Osteocyte (in vitro differentiated cells): Measurements from ENCODE around the gene GJC3. TPM values are rescaled to one million over a fixed set of nuclear protein-coding genes. Genes with fewer than 3 reads are reported as not detected.
A peak's percentile ranks its signal among the peaks of the same experiment; 100 is the strongest.
"Not testable (repeated sequence)": the region's sequence is repeated elsewhere in the genome, so short reads cannot be mapped to it uniquely, and the experiment has no call there.

Experiments
- DNase-seq: peaks from one replicate; pipeline ENCODE4 v3.0.0; 2021; ENCODE audit warnings: mixed read lengths; ENCODE audit not compliant: unreplicated experiment; ENCODE audit errors: extremely low spot score
- H3K27ac Mint-ChIP-seq: one replicate; pipeline ENCODE4 v1.8.0; 2021; ENCODE audit warnings: mild to moderate bottlenecking, mixed read lengths; ENCODE audit not compliant: unreplicated experiment
- H3K27me3 Mint-ChIP-seq: one replicate; pipeline ENCODE4 v1.8.0; 2021; ENCODE audit warnings: mixed read lengths; ENCODE audit not compliant: unreplicated experiment
- H3K36me3 Mint-ChIP-seq: one replicate; pipeline ENCODE4 v1.8.0; 2021; ENCODE audit warnings: mixed read lengths; ENCODE audit not compliant: unreplicated experiment
- H3K4me1 Mint-ChIP-seq: one replicate; pipeline ENCODE4 v1.8.0; 2021; ENCODE audit warnings: mixed read lengths; ENCODE audit not compliant: unreplicated experiment
- H3K4me3 Mint-ChIP-seq: one replicate; pipeline ENCODE4 v1.8.0; 2021; ENCODE audit warnings: mild to moderate bottlenecking, moderate library complexity, mixed read lengths; ENCODE audit not compliant: unreplicated experiment
- H3K9me3 Mint-ChIP-seq: one replicate; pipeline ENCODE4 v1.8.0; 2021; ENCODE audit warnings: mixed read lengths; ENCODE audit not compliant: unreplicated experiment
- CTCF ChIP-seq: fragments of 200-600 bp; sonication (generic); IDR thresholded peaks from 2 replicates; pipeline ENCODE4 v1.5.0; 2021; ENCODE audit warnings: antibody characterized with exemption, mild to moderate bottlenecking, moderate library complexity
- long read RNA-seq: library from polyadenylated mRNA; unstranded; transcript quantifications from one replicate; pipeline ENCODE4 v2.0.0, GENCODE V29; 2021
- total RNA-seq: library from RNA; stranded (reverse); gene quantifications from 2 replicates; pipeline ENCODE4 v1.2.1, GENCODE V29; 2021

Gene GJC3, protein sequence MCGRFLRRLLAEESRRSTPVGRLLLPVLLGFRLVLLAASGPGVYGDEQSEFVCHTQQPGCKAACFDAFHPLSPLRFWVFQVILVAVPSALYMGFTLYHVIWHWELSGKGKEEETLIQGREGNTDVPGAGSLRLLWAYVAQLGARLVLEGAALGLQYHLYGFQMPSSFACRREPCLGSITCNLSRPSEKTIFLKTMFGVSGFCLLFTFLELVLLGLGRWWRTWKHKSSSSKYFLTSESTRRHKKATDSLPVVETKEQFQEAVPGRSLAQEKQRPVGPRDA
- total RNA-seq = not detected in 2 replicates
- long read RNA-seq = 0 reads

DNA sequence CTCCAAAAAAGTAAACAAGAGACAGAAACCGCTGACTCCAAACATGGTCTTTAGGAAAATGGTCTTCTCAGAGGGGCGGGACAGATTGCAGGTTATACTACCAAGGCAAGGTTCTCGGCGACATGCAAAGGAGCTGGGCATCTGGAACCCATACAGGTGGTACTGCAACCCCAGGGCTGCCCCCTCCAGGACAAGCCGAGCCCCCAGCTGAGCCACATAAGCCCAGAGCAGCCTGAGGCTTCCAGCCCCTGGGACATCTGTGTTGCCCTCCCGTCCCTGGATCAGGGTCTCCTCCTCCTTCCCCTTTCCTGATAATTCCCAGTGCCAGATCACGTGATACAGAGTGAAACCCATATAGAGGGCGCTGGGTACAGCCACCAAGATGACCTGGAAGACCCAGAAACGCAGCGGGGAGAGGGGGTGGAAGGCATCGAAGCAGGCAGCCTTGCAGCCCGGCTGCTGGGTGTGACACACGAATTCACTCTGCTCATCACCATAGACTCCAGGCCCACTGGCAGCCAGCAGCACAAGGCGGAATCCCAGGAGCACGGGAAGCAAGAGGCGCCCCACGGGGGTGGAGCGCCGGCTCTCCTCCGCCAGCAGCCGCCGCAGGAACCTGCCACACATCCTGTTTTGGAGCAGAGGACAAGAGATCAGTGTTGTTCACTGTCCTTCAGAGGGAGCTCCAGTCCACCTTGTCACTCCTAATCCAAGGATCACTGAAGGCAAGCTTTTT is at the start of gene GJC3:
GJC3 (minus strand) TSS at position 627 of the 736 bp plus-strand sequence; CDS start at position 627, 0 bp downstream.
- TF ChIP-seq CTCF = peak; percentile 36
- no peak within 1 kb of the TSS for H3K27ac Mint-ChIP-seq
- DNase-seq = peak; percentile 74
- H3K36me3 Mint-ChIP-seq = no peaks in the 10 kb centered on the region
- H3K4me3 Mint-ChIP-seq = peak within 1 kb of the TSS; percentile 14
- H3K9me3 Mint-ChIP-seq = no peaks in the 10 kb centered on the region
- H3K4me1 Mint-ChIP-seq = peaks cover 8% of the 10 kb centered on the region
- peaks cover 53% of the 10 kb centered on the region for H3K27me3 Mint-ChIP-seq

- H3K36me3 Mint-ChIP-seq = no peaks in the 10 kb centered on the region
- H3K4me1 Mint-ChIP-seq = no peaks in the 10 kb centered on the region
- peaks cover 26% of the 10 kb centered on the region for H3K27me3 Mint-ChIP-seq
- H3K9me3 Mint-ChIP-seq = no peaks in the 10 kb centered on the region
- H3K4me3 Mint-ChIP-seq = no peak overlapping the region
- no peak for TF ChIP-seq CTCF
- no peak for DNase-seq
- H3K27ac Mint-ChIP-seq = no peak overlapping the region
Observed at GRCh38 chr7:99976626-99977025, 47.2 kb upstream of the GJC3 start.

DNA sequence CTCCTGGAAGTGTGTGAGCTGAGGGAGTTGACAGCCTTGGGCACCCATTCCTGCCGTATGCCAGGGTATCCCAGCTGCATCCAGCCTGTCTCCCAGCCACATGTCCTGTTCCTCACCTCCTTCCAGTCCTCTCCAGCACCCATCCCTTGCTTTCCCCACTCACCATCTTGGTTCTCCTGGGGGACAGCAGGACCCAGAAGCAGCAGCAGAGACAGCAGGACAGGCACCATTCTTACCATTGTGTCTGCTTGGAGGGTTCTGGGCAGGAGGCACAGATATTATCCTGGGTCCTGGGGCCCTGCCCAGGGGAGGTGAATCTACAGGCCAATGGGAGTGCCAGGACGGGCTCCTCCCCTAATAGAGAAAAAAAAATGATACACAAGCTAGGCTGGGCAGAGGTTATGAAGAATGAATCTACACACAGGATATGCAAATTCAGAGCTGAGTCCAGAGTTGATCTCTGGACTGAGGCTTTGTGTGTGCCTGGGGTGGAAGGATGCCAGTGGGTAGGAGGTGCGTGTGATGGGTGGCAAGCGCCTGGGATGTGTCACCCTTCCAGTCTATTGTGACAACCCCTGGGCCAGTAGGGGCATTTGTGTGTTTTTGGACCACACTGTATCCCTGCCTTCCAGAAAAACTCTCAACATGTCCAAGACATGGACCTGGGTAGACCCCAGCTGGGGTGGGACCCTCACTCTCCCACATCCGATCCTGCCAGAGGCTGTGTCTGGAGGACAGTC is 46.5 kb upstream of the GJC3 start, which contains the start of gene AZGP1:
AZGP1 (minus strand) TSS at position 250 of the 740 bp plus-strand sequence; CDS start at position 239, 11 bp downstream.
- no peaks in the 10 kb centered on the region for H3K36me3 Mint-ChIP-seq
- no peaks in the 10 kb centered on the region for H3K9me3 Mint-ChIP-seq
- no peak within 1 kb of the TSS for H3K4me3 Mint-ChIP-seq
- peaks cover 25% of the 10 kb centered on the region for H3K27me3 Mint-ChIP-seq
- TF ChIP-seq CTCF = no peak
- H3K27ac Mint-ChIP-seq = no peak within 1 kb of the TSS
- no peaks in the 10 kb centered on the region for H3K4me1 Mint-ChIP-seq
- DNase-seq = no peak

- no peak overlapping the region for H3K27ac Mint-ChIP-seq
Observed at GRCh38 chr7:99974681-99975080, 45.3 kb upstream of the GJC3 start.

GRCh38 chr7:99973817-99974216 is 44.4 kb upstream of the GJC3 start:
- not testable (repeated sequence) for DNase-seq, H3K9me3 Mint-ChIP-seq, H3K27ac Mint-ChIP-seq, H3K4me1 Mint-ChIP-seq, H3K4me3 Mint-ChIP-seq, H3K36me3 Mint-ChIP-seq
- peaks cover 30% of the 10 kb centered on the region for H3K27me3 Mint-ChIP-seq

More at GRCh38 chr7:99974681-99975080, 45.3 kb upstream of the GJC3 start:
- Mint-ChIP-seq H3K4me3 (no peak overlapping the region), H3K9me3 (no peaks in the 10 kb centered on the region), H3K4me1 (no peaks in the 10 kb centered on the region), H3K27me3 (peaks cover 30% of the 10 kb centered on the region), H3K36me3 (no peaks in the 10 kb centered on the region)
- DNase-seq = no peak
- no peak for TF ChIP-seq CTCF
